Renal cortical epithelial cell (primary cell): ENCODE results near the gene TRANK1. TPM values are rescaled to one million over a fixed set of nuclear protein-coding genes. Genes with fewer than 3 reads are reported as not detected.
"Not testable (repeated sequence)": the region's sequence is repeated elsewhere in the genome, so short reads cannot be mapped to it uniquely, and the experiment has no call there.

Experiments used
- DNase-seq: peaks from one replicate; pipeline ENCODE4 v3.0.0-alpha.2; 2011; ENCODE audit warnings: low read depth
- total RNA-seq: library from RNA; depleted of rRNA; stranded (reverse); fragments of >200 nt; gene quantifications from 2 replicates; pipeline ENCODE4 v1.2.3, GENCODE V29; 2014

The TRANK1 gene
- total RNA-seq, 1 donor from 2014 or later, result 31.1 TPM

- DNase-seq, result peak; percentile 80
These were observed 13.2 kb upstream of the TRANK1 start for GRCh38 chr3:36957862-36958686.

DNA sequence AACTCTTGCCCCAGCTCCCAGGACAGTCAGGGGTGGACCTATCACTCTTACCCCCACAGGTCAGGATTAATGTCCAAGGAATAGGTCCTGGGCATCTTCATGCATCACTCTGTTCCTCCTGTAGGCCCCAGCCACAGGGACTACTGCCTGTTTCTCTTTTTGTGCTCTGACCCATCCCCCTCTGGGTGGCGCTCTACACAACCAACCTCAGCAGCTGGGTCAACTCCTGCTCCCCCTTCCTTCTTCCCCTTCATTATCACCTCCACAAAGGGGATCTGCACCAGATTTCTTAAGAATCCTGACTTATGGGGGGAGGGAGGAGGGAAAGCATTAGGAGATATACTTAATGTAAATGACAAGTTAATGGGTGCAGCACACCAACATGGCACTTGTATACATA lies 12.2 kb upstream of the TRANK1 start:
- DNase-seq, result no peak

- DNase-seq, result no peak
These were observed 11.3 kb upstream of the TRANK1 start for GRCh38 chr3:36956155-36956554.

- no peak for DNase-seq
These were observed 9.7 kb upstream of the TRANK1 start for GRCh38 chr3:36954452-36955134.

- not testable (repeated sequence) for DNase-seq
These were observed 3.0 kb upstream of the TRANK1 start for GRCh38 chr3:36947814-36948213.

- no peak for DNase-seq
These were observed 603 bp upstream of the TRANK1 start for GRCh38 chr3:36945333-36945980.

DNA sequence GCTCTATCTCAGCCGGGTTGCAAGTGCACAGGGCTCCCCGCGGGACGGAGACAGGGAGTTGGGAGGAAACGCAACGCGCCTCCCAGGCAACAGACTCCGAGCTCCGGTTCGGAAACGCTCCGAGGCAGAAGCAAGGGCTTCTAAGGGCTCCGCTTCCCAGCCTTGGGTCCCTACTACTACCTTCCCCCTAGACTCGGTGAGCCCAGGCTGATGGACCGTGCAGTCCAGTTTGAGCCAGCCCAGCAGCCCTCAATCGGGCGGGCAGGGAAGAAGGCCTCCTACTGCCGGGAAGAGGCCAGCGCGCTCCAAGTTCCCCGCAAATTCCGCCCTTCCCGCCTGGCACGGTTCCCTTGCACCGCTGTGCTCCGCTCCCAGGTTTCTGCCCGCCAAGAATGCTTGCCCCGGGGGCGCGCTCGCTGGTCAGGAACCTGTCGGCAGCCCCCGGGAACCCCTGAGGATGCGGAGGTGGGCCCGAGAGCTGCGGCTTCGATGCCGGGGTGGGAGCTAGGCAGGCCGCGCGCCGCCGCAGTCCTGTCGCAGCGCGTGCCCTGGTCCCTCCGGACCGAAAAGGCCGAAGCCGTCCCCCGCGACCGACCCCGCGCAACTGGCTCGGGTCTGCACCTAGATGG lies 728 bp downstream of the TRANK1 start:
- DNase-seq, result peak; percentile 29

DNA sequence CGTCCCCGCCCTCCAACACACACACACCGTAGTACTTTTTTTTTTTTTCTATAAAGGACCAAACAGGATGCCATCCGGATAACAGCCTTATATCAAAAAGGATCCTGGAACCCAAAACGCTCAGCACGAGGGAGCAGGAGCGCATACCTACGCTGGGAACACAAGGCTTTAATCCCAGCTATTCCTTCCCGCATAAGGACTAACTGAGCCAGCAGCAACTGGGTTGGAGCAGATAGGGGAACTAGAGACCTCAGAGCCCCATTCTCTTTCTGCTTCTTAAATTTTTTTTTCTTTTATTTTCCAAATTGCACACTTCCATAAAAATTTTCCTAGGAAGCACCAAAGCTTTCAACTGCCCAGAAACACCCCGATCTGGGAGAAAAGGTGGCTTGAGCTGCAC lies 1.3 kb downstream of the TRANK1 start:
- DNase-seq, result no peak

GRCh38 chr3:36942638-36943248 lies 2.1 kb downstream of the TRANK1 start:
- no peak for DNase-seq

DNA sequence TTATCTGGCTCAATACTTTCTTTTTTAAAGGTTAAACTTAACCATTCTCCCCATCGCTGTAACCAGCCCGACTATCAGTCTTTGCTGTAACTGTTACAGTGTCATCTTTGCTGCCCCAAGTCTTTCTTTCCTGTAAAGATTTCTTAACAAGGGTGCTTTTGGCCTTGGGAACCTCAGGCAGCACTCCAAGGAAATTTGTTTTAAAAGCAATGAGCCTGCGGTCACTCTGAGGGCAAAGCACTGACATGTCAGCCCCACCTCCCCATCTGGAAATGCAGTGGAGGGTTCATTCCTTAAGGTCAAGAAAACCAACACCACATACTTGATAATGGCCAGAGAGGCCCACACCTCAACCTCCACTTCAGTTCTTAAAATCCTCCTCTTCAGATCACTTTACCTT lies 3.2 kb downstream of the TRANK1 start:
- DNase-seq, result no peak

DNA sequence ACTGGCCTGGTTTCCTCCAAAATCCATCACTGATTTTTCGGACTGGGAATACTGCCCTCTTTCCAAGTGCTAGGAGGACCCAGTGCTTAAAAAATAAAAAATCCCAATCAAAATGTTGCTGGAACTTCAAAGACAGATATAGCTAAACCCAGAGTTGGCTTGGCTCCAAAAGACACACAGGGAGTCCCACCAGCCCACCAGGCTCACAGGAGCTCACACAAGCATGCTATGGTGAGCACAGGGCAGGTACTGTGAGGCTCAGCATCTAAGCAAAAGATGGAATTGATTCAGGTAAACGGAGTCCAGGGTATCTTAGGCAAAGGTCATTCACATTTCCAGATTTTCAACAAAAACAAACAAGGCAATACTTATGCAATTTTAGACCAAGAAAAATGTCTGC lies 3.7 kb downstream of the TRANK1 start:
- DNase-seq, result no peak

DNA sequence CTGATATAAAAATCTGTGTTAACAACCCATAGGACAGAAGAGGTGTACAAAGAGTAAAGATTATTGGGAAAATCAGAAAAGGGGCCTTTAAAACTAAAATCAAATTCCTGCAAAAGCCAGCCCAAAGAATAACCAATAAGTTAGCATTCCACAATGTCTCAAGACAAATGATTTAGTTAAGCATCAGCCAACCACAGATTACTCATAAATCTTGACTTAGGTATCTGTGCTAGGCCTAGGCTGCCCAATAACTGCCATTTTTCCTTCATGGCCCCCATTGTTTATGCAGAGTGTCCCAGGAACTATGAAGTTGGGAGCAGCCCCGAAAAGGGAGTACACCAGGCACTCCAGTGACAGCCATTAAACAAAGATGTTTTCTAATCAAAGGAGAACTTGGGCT lies 7.4 kb downstream of the TRANK1 start:
- DNase-seq, result peak; percentile 36

- no peak for DNase-seq
These were observed 11.1 kb downstream of the TRANK1 start for GRCh38 chr3:36933540-36934296.

DNA sequence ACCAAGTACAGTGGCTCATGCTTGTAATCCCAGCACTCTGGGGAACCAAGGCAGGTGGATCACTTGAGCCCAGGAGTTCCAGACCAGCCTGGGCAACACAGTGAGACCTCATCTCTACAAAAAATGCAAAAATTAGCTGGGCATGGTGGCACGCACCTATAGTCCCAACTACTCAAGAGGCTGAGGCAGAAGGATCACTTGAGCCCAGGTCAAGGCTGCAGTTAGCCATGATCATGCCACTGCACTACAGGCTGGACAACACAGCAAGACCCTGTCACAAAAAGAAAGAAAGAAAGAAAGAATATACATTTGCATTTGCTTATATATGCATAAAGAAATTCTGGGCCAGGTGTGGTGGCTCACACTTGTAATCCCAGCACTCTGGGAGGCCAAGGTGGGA lies 13.4 kb downstream of the TRANK1 start:
- not testable (repeated sequence) for DNase-seq

DNA sequence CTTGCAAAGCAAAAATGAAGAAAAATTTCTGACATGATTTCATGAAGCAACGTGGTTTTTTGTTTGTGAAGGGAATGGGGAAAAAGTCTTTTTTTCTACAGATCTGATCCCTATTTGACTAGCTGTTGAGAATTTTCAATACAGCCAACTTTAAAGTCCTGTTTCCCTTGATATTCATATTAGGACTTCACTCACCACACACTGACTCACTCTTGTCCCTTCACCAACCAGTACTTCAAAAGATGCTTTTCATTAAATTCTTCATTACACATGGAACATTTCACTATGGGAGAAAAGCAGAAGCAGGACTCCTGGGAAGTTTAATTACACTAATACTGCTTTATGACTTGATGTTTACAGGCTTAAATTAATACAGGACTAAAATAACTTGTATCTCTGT lies 16.6 kb downstream of the TRANK1 start:
- DNase-seq, result no peak

- no peak for DNase-seq
These were observed 18.5 kb downstream of the TRANK1 start for GRCh38 chr3:36926292-36926897.

- no peak for DNase-seq
These were observed 19.9 kb downstream of the TRANK1 start for GRCh38 chr3:36924744-36925521.

DNA sequence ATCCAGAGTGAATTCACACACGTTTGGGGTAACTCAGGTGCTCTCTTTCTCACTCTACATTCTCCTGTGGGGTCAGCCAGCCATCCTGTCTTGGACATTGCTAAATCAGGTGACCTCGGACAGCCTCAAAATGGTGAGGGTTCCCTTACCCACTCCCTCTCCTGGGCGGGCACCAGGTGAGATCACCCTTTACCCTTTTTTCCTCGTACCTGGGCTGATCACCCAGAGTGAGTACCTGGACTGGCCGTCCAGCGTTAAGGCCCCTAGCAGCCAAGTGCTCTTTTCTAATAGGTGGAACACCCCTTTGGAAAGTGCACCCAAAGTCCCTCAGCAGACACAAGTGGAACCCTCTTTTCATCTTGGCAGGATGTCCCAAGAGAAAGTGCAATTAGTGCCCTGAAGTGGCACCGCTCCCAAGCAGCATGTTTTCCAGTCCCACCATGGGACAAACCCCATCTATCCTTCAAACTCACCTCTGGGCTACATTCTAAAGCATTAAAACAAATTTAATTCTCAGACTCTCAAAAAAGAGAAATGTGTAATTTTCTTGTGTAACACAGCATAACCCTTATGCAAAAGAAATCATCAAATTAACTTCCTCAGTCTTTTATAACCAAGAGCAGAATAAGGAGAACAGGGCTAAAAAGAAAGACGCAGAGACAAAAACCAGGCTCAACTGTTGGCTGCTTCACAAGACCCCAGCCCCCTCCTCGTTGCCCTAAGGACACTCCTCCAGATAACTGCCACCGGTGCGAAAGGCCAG lies 20.7 kb downstream of the TRANK1 start:
- DNase-seq, result no peak

DNA sequence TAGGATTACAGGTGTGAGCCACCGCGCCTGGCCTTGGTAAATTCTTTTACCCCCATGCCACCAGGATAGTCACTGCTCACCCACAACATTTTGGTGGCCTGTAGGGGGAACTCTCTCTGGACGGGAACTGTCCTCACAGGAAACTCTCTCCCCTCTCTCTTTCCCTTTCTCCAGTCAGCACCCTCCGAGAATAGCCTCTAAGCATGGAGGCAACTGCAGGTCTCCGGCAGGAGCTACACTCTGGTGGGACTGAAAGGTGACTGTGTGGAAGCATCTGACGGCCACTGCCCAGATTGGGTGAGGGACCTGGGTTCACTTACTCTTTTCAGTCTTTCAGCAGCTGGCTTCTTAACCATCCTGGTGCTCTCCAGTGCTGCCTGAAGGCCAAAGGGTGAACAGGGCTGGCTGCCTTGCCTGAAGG lies 21.3 kb downstream of the TRANK1 start:
- DNase-seq, result no peak
